Liver (tissue), 9 donors: ENCODE measurements around the gene SEMA3C. TPM values are rescaled to one million over a fixed set of nuclear protein-coding genes. Genes with fewer than 3 reads are reported as not detected.

Experiments
- DNase-seq: peaks from one replicate; pipeline ENCODE4 v3.0.0-alpha.2; 2017; ENCODE audit warnings: low spot score
- H3K27ac ChIP-seq, 2 donors: one replicate each; pipeline ENCODE4 v1.7.0; 2013; ENCODE audit warnings: inconsistent platforms in 2 of 2, low read length in 2 of 2, control low read depth in 1 of 2, low read depth in 1 of 2, mild to moderate bottlenecking in 1 of 2
- H3K27me3 ChIP-seq, 4 donors: one replicate each; pipeline versions ENCODE4 v1.6.1 to v1.7.0; 2013; ENCODE audit warnings: low read length in 3 of 4, inconsistent platforms in 1 of 4, mild to moderate bottlenecking in 1 of 4, moderate library complexity in 1 of 4; ENCODE audit not compliant: control insufficient read depth in 4 of 4, insufficient read depth in 4 of 4
- H3K36me3 ChIP-seq, 4 donors: one replicate each; pipeline versions ENCODE4 v1.6.1 to v1.7.0; 2013; ENCODE audit warnings: low read length in 3 of 4, mild to moderate bottlenecking in 3 of 4, low read depth in 1 of 4, moderate library complexity in 1 of 4; ENCODE audit not compliant: control insufficient read depth in 4 of 4, insufficient read depth in 3 of 4
- H3K4me1 ChIP-seq, 4 donors: one replicate each; pipeline versions ENCODE4 v1.6.1 to v1.7.0; 2013; ENCODE audit warnings: low read length in 3 of 4, mild to moderate bottlenecking in 3 of 4, moderate library complexity in 1 of 4; ENCODE audit not compliant: control insufficient read depth in 4 of 4, insufficient read depth in 4 of 4
- H3K4me3 ChIP-seq, 3 donors: one replicate each; pipeline versions ENCODE4 v1.6.1 to v1.7.0; 2013; ENCODE audit warnings: low read length in 3 of 3, control low read depth in 1 of 3, low read depth in 1 of 3, mild to moderate bottlenecking in 1 of 3
- H3K9ac ChIP-seq, 2 donors: one replicate each; pipeline ENCODE4 v1.7.0; 2013; ENCODE audit warnings: low read length in 2 of 2, mild to moderate bottlenecking in 2 of 2, moderate library complexity in 2 of 2, control low read depth in 1 of 2, low read depth in 1 of 2
- H3K9me3 ChIP-seq, 4 donors: one replicate each; pipeline versions ENCODE4 v1.6.1 to v1.7.0; 2013; ENCODE audit warnings: low read length in 3 of 4; ENCODE audit not compliant: control insufficient read depth in 4 of 4
- EGR1 ChIP-seq, 2 donors: IDR thresholded peaks; 2 replicates each; pipeline ENCODE4 v1.6.1; 2016 to 2018; ENCODE audit warnings: antibody characterized with exemption in 2 of 2, low read depth in 2 of 2
- FOXA1 ChIP-seq: IDR thresholded peaks from 2 replicates; pipeline ENCODE4 v1.6.1; 2016; ENCODE audit warnings: antibody characterized with exemption
- FOXA2 ChIP-seq: IDR thresholded peaks from 2 replicates; pipeline ENCODE4 v1.6.1; 2016; ENCODE audit warnings: antibody characterized with exemption
- GABPA ChIP-seq, 2 donors: IDR thresholded peaks in 1 of 2; conservative IDR thresholded peaks in 1 of 2; 2 replicates each; pipeline ENCODE4 v1.6.1; 2016; ENCODE audit warnings: antibody characterized with exemption in 2 of 2, mild to moderate bottlenecking in 1 of 2, moderate library complexity in 1 of 2
- HNF4A ChIP-seq, 2 donors: conservative IDR thresholded peaks; 2 replicates each; pipeline ENCODE4 v1.6.1; 2016; ENCODE audit warnings: antibody characterized with exemption in 2 of 2, mild to moderate bottlenecking in 2 of 2
- HNF4G ChIP-seq: IDR thresholded peaks from 2 replicates; pipeline ENCODE4 v1.6.1; 2016; ENCODE audit warnings: antibody characterized with exemption
- JUND ChIP-seq, 2 donors: IDR thresholded peaks; 2 replicates each; pipeline ENCODE4 v1.6.1; 2016; ENCODE audit warnings: antibody characterized with exemption in 2 of 2
- NR2F2 ChIP-seq: IDR thresholded peaks from 2 replicates; pipeline ENCODE4 v1.6.1; 2016; ENCODE audit warnings: antibody characterized with exemption
- RAD21 ChIP-seq, 2 donors: IDR thresholded peaks; 2 replicates each; pipeline ENCODE4 v1.6.1; 2016; ENCODE audit warnings: antibody characterized with exemption in 2 of 2, mild to moderate bottlenecking in 2 of 2
- RXRA ChIP-seq, 2 donors: IDR thresholded peaks; 2 replicates each; pipeline ENCODE4 v1.6.1; 2017 to 2018; ENCODE audit warnings: antibody characterized with exemption in 2 of 2, mild to moderate bottlenecking in 1 of 2
- SP1 ChIP-seq: IDR thresholded peaks from 2 replicates; pipeline ENCODE4 v1.6.1; 2018; ENCODE audit warnings: antibody characterized with exemption, mild to moderate bottlenecking
- TAF1 ChIP-seq: conservative IDR thresholded peaks from 2 replicates; pipeline ENCODE4 v1.6.1; 2016; ENCODE audit warnings: antibody characterized with exemption, mild to moderate bottlenecking
- YY1 ChIP-seq: IDR thresholded peaks from 2 replicates; pipeline ENCODE4 v1.6.1; 2016; ENCODE audit warnings: antibody characterized with exemption, mild to moderate bottlenecking
- WGBS: extraction: QIAGEN DNeasy Blood & Tissue Kit; methylation state at CpG from one replicate; pipeline ENCODE4 v1.1.7; 2013; 5-methylcytosine and 5-hydroxymethylcytosine counted together
- polyA plus RNA-seq, 2 donors: library from polyadenylated mRNA; stranded (reverse) in 1 of 2; unstranded in 1 of 2; fragments of 200-250 nt in 1 of 2; fragments of >200 nt in 1 of 2; fragmentation: Nextera tagmentation in 1 of 2; extraction: Ambion mirVana in 1 of 2; gene quantifications; one replicate each; pipeline versions ENCODE4 v1.2.1 to v1.2.3, GENCODE V29; 2013 to 2015
- total RNA-seq, 2 donors: library from RNA; depleted of rRNA; stranded (reverse); fragments of >200 nt; gene quantifications; one replicate each; pipeline ENCODE4 v1.2.3, GENCODE V29; 2014
- TF ChIP-seq, protein P1 (sequence below): IDR thresholded peaks from 2 replicates; pipeline ENCODE4 v1.6.1; 2016; ENCODE audit warnings: antibody characterized with exemption
- TF ChIP-seq, protein P2 (sequence below): fragments of 150-350 bp; IDR thresholded peaks from 2 replicates; pipeline ENCODE4 v1.5.1; 2017; ENCODE audit warnings: improper control_type of control experiment, low read depth, low read length; ENCODE audit not compliant: missing input control
- TF ChIP-seq, protein P3 (sequence below): IDR thresholded peaks from 2 replicates; pipeline ENCODE4 v1.6.1; 2016; ENCODE audit warnings: antibody characterized with exemption, mild to moderate bottlenecking
- TF ChIP-seq, protein P4 (sequence below): IDR thresholded peaks from 2 replicates; pipeline ENCODE4 v1.6.1; 2016; ENCODE audit warnings: antibody characterized with exemption
- donor health status: healthy.
- donor health status: healthy.
- donor health status: healthy.
- donor health status: healthy.
- donor health status: healthy.

SEMA3C gene
- total and polyA plus RNA-seq, 4 donors = 0.20 to 1.8 (median 0.64) TPM

DNA sequence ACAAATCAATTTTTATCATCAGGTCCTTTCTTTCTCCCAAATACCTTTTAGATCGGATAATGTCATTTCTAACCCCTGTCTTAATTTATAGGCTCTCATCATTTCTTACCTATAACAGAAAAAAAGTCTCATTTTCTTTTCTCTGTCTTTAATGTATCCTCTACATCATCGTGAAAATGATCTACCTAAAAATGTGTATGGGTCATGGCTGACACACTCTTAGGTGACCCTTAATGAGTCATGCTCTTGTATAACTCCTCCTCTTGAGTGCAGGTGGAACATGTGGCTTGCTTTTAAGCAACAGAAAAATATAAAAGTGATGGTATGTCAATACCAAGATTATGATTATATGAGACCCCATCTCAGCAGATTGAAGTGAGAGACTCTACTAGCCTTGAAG, 139.4 kb downstream of the SEMA3C start:
- Histone ChIP-seq H3K4me3 (no peak overlapping the region), H3K27ac (no peak overlapping the region), H3K9me3 (no peaks in the 10 kb centered on the region), H3K27me3 (peaks cover 0 to 3% (median 0%) of the 10 kb centered on the region in 4 donors), H3K4me1 (no peaks in the 10 kb centered on the region), H3K36me3 (no peaks in the 10 kb centered on the region), H3K9ac (no peak overlapping the region)
- WGBS = 80% methylated on average over 2 of the region's 2 CpGs
- DNase-seq = no peak
- TF ChIP-seq, protein P1, sequence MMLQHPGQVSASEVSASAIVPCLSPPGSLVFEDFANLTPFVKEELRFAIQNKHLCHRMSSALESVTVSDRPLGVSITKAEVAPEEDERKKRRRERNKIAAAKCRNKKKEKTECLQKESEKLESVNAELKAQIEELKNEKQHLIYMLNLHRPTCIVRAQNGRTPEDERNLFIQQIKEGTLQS = no peak
- no peak for TF ChIP-seq HNF4G
- no peak for TF ChIP-seq FOXA1
- TF ChIP-seq, protein P2, sequence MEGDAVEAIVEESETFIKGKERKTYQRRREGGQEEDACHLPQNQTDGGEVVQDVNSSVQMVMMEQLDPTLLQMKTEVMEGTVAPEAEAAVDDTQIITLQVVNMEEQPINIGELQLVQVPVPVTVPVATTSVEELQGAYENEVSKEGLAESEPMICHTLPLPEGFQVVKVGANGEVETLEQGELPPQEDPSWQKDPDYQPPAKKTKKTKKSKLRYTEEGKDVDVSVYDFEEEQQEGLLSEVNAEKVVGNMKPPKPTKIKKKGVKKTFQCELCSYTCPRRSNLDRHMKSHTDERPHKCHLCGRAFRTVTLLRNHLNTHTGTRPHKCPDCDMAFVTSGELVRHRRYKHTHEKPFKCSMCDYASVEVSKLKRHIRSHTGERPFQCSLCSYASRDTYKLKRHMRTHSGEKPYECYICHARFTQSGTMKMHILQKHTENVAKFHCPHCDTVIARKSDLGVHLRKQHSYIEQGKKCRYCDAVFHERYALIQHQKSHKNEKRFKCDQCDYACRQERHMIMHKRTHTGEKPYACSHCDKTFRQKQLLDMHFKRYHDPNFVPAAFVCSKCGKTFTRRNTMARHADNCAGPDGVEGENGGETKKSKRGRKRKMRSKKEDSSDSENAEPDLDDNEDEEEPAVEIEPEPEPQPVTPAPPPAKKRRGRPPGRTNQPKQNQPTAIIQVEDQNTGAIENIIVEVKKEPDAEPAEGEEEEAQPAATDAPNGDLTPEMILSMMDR = no peak
- no peak for TF ChIP-seq JUND (IDR thresholded peaks at IDR 0.05)
- no peak for TF ChIP-seq RAD21 (IDR thresholded peaks at IDR 0.05)
- no peak for TF ChIP-seq NR2F2
- TF ChIP-seq SP1 = no peak
- no peak for TF ChIP-seq GABPA (IDR thresholded peaks at IDR 0.05 in 1 of 2, conservative IDR thresholded peaks at IDR 0.05 in 1 of 2)
- no peak for TF ChIP-seq TAF1
- no peak for TF ChIP-seq EGR1 (IDR thresholded peaks at IDR 0.05; ENCODE audit: low read depth in 2 of 2)
- TF ChIP-seq, protein P3, sequence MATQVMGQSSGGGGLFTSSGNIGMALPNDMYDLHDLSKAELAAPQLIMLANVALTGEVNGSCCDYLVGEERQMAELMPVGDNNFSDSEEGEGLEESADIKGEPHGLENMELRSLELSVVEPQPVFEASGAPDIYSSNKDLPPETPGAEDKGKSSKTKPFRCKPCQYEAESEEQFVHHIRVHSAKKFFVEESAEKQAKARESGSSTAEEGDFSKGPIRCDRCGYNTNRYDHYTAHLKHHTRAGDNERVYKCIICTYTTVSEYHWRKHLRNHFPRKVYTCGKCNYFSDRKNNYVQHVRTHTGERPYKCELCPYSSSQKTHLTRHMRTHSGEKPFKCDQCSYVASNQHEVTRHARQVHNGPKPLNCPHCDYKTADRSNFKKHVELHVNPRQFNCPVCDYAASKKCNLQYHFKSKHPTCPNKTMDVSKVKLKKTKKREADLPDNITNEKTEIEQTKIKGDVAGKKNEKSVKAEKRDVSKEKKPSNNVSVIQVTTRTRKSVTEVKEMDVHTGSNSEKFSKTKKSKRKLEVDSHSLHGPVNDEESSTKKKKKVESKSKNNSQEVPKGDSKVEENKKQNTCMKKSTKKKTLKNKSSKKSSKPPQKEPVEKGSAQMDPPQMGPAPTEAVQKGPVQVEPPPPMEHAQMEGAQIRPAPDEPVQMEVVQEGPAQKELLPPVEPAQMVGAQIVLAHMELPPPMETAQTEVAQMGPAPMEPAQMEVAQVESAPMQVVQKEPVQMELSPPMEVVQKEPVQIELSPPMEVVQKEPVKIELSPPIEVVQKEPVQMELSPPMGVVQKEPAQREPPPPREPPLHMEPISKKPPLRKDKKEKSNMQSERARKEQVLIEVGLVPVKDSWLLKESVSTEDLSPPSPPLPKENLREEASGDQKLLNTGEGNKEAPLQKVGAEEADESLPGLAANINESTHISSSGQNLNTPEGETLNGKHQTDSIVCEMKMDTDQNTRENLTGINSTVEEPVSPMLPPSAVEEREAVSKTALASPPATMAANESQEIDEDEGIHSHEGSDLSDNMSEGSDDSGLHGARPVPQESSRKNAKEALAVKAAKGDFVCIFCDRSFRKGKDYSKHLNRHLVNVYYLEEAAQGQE = no peak
- TF ChIP-seq FOXA2 = no peak
- no peak for TF ChIP-seq YY1
- TF ChIP-seq HNF4A (conservative IDR thresholded peaks at IDR 0.05) = no peak
- TF ChIP-seq, protein P4, sequence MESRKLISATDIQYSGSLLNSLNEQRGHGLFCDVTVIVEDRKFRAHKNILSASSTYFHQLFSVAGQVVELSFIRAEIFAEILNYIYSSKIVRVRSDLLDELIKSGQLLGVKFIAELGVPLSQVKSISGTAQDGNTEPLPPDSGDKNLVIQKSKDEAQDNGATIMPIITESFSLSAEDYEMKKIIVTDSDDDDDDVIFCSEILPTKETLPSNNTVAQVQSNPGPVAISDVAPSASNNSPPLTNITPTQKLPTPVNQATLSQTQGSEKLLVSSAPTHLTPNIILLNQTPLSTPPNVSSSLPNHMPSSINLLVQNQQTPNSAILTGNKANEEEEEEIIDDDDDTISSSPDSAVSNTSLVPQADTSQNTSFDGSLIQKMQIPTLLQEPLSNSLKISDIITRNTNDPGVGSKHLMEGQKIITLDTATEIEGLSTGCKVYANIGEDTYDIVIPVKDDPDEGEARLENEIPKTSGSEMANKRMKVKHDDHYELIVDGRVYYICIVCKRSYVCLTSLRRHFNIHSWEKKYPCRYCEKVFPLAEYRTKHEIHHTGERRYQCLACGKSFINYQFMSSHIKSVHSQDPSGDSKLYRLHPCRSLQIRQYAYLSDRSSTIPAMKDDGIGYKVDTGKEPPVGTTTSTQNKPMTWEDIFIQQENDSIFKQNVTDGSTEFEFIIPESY = no peak
- TF ChIP-seq RXRA (IDR thresholded peaks at IDR 0.05) = no peak

DNA sequence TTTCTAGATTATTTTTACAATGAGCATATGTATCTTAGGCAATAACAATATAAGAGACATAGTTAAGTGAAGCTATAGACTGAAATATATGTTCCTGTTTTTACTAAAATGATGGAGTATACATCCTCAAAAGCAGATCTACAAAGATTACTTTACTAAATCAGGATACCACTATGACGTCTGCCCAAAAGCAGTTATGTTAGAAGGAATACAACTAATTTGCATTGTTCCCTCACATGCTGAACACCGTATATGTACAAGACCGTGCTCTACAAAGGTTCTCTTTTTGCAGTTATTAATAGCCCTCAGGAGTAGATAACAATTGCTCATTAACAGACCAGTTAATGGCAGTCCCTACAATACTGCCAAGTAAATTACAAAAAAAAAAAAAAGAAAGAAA, 143.0 kb downstream of the SEMA3C start:
- Histone ChIP-seq H3K9ac (no peak overlapping the region), H3K27me3 (no peaks in the 10 kb centered on the region), H3K9me3 (no peaks in the 10 kb centered on the region), H3K27ac (no peak overlapping the region), H3K4me1 (no peaks in the 10 kb centered on the region), H3K36me3 (no peaks in the 10 kb centered on the region), H3K4me3 (no peak overlapping the region)
- 76% methylated on average over 3 of the region's 3 CpGs for whole genome bisulfite sequencing
- no peak for DNase-seq
- no peak for TF ChIP-seq HNF4G
- TF ChIP-seq TAF1 = no peak
- TF ChIP-seq HNF4A (conservative IDR thresholded peaks at IDR 0.05) = no peak
- TF ChIP-seq, protein P4 = no peak
- TF ChIP-seq, protein P3 = no peak
- no peak for TF ChIP-seq YY1
- no peak for TF ChIP-seq RXRA (IDR thresholded peaks at IDR 0.05)
